ENCODE data around the gene UBAP1. TPM values are rescaled to one million over a fixed set of nuclear protein-coding genes. Genes with fewer than 3 reads are reported as not detected.

UBAP1 gene
- polyA plus RNA-seq, 3 donors: 32.5 to 44.5 (median 39.2) TPM

- WGBS (ENCODE audit: insufficient coverage): 86% methylated on average over 1 of the region's 3 CpGs
- H3K36me3 ChIP-seq (replicated peaks in 1 of 2; ENCODE audit: control insufficient read depth in 1 of 2, insufficient read depth in 2 of 2, low read length in 2 of 2): peaks cover 0 to 5% of the 10 kb centered on the region in 2 donors
- TF ChIP-seq CTCF (IDR thresholded peaks at IDR 0.05): no peak
- H3K36me3 Mint-ChIP-seq: peaks cover 17 to 19% of the 10 kb centered on the region in 2 donors
- DNase-seq: no peak
- intact Hi-C loops (cut with micrococcal nuclease): no loop called here
- H3K79me2 ChIP-seq (ENCODE audit: insufficient read depth, low read length): no peaks in the 10 kb centered on the region
- no peak overlapping the region for H3K4me3 Mint-ChIP-seq
- H3K27ac Mint-ChIP-seq: peak overlapping the region in 1 of 7 donors; percentile 10
- no peaks in the 10 kb centered on the region for H3K27me3 ChIP-seq (ENCODE audit: control insufficient read depth in 2 of 2, insufficient read depth in 2 of 2, low read length in 2 of 2)
- H4K20me1 ChIP-seq (ENCODE audit: insufficient read depth, low read length): no peaks in the 10 kb centered on the region
- H3K4me3 ChIP-seq (replicated peaks in 1 of 3; ENCODE audit: low read depth in 2 of 3, low read length in 3 of 3): no peak overlapping the region
- H3K4me1 Mint-ChIP-seq: peaks cover 3% of the 10 kb centered on the region
- no peak overlapping the region for H3K4me2 ChIP-seq (replicated peaks; ENCODE audit: extremely low read depth, low read length, poor library complexity, severe bottlenecking)
- H3K27ac ChIP-seq (ENCODE audit: low read depth in 1 of 2, low read length in 2 of 2): no peak overlapping the region
- no peak overlapping the region for H3K9ac ChIP-seq (ENCODE audit: insufficient read depth, low read length, poor library complexity, severe bottlenecking)
- peaks cover 0 to 3% (median 0%) of the 10 kb centered on the region in 3 donors for H3K27me3 Mint-ChIP-seq (ENCODE audit: low read depth in 3 of 3)
- no peaks in the 10 kb centered on the region for H3K9me3 Mint-ChIP-seq
- no peaks in the 10 kb centered on the region for H3K9me3 ChIP-seq (replicated peaks in 1 of 2; ENCODE audit: control insufficient read depth in 1 of 2, insufficient read depth in 1 of 2, low read length in 2 of 2)
- no peak overlapping the region for H2AFZ ChIP-seq (ENCODE audit: insufficient read depth, low read depth, low read length, poor library complexity, severe bottlenecking)
- H3K4me1 ChIP-seq (ENCODE audit: control insufficient read depth in 1 of 2, insufficient read depth in 2 of 2, low read length in 2 of 2): no peaks in the 10 kb centered on the region
Measured at GRCh38 chr9:34279411-34279810, 100.6 kb downstream of the UBAP1 start.

- no peak overlapping the region for H3K4me3 ChIP-seq (replicated peaks in 1 of 3; ENCODE audit: low read depth in 2 of 3, low read length in 3 of 3)
- no peak overlapping the region for H3K4me2 ChIP-seq (replicated peaks; ENCODE audit: extremely low read depth, low read length, poor library complexity, severe bottlenecking)
- H3K9me3 Mint-ChIP-seq: peaks cover 0 to 3% (median 0%) of the 10 kb centered on the region in 7 donors
- H3K36me3 ChIP-seq (replicated peaks in 1 of 2; ENCODE audit: control insufficient read depth in 1 of 2, insufficient read depth in 2 of 2, low read length in 2 of 2): peaks cover 0 to 9% of the 10 kb centered on the region in 2 donors
- no peak overlapping the region for H2AFZ ChIP-seq (ENCODE audit: insufficient read depth, low read depth, low read length, poor library complexity, severe bottlenecking)
- WGBS (ENCODE audit: insufficient coverage): 100% methylated on average over 1 of the region's 1 CpG
- no peaks in the 10 kb centered on the region for H3K27me3 ChIP-seq (ENCODE audit: control insufficient read depth in 2 of 2, insufficient read depth in 2 of 2, low read length in 2 of 2)
- no peaks in the 10 kb centered on the region for H3K4me1 ChIP-seq (ENCODE audit: control insufficient read depth in 1 of 2, insufficient read depth in 2 of 2, low read length in 2 of 2)
- H3K4me1 Mint-ChIP-seq: peaks cover 3% of the 10 kb centered on the region
- H3K36me3 Mint-ChIP-seq: peaks cover 25 to 34% of the 10 kb centered on the region in 2 donors
- H3K27me3 Mint-ChIP-seq (ENCODE audit: low read depth in 3 of 3): peaks cover 0 to 3% (median 0%) of the 10 kb centered on the region in 3 donors
- intact Hi-C loops (cut with micrococcal nuclease): no loop called here
- DNase-seq: no peak
- no peaks in the 10 kb centered on the region for H3K79me2 ChIP-seq (ENCODE audit: insufficient read depth, low read length)
- no peak overlapping the region for H3K4me3 Mint-ChIP-seq
- no peak for TF ChIP-seq CTCF (IDR thresholded peaks at IDR 0.05)
- H3K27ac ChIP-seq (ENCODE audit: low read depth in 1 of 2, low read length in 2 of 2): no peak overlapping the region
- H3K9me3 ChIP-seq (replicated peaks in 1 of 2; ENCODE audit: control insufficient read depth in 1 of 2, insufficient read depth in 1 of 2, low read length in 2 of 2): no peaks in the 10 kb centered on the region
- no peaks in the 10 kb centered on the region for H4K20me1 ChIP-seq (ENCODE audit: insufficient read depth, low read length)
- H3K9ac ChIP-seq (ENCODE audit: insufficient read depth, low read length, poor library complexity, severe bottlenecking): no peak overlapping the region
- no peak overlapping the region for H3K27ac Mint-ChIP-seq
Measured at GRCh38 chr9:34282096-34282495, 103.3 kb downstream of the UBAP1 start.

All from CD14-positive monocyte (primary cell).